GM18507 (cell line): Measurements from ENCODE around the gene GPR84.
A peak's percentile ranks its signal among the peaks of the same experiment; 100 is the strongest.

ENCODE experiments used
- DNase-seq: peaks from one replicate; pipeline ENCODE4 v3.0.0; 2011; ENCODE audit warnings: low read depth; ENCODE audit not compliant: insufficient read length; ENCODE audit errors: extremely low spot score
- FAIRE-seq: peaks from 2 replicates; lab custom pipeline; 2011; peaks lifted over from hg19 to GRCh38; lab: Jason Lieb, UNC

GPR84 gene

DNA sequence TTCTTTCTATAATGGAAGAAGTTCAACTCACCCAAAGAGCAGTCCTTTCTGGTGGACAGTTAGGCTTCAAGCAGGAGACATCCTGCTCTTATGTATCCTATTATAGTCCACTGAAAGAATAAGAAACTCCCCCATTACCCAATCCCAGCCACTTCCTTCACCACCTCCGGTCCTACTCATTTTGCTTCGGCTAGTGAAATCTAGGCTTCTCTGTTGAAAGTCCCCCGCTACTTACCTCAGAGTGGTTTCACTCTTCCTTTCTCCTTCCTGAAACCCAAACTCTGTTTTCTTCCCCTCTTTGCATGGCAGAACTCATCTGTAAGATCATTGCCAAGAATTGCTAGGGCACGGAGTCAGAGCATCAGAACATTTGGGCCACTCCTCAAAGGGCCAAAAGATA is at the start of gene GPR84:
TSS of gene GPR84 (minus strand) at position 74 of the 400 bp plus-strand sequence. CDS start 635 bp downstream, outside the sequence.
- DNase-seq (peak; percentile 23), FAIRE-seq (peak; percentile 86)

DNA sequence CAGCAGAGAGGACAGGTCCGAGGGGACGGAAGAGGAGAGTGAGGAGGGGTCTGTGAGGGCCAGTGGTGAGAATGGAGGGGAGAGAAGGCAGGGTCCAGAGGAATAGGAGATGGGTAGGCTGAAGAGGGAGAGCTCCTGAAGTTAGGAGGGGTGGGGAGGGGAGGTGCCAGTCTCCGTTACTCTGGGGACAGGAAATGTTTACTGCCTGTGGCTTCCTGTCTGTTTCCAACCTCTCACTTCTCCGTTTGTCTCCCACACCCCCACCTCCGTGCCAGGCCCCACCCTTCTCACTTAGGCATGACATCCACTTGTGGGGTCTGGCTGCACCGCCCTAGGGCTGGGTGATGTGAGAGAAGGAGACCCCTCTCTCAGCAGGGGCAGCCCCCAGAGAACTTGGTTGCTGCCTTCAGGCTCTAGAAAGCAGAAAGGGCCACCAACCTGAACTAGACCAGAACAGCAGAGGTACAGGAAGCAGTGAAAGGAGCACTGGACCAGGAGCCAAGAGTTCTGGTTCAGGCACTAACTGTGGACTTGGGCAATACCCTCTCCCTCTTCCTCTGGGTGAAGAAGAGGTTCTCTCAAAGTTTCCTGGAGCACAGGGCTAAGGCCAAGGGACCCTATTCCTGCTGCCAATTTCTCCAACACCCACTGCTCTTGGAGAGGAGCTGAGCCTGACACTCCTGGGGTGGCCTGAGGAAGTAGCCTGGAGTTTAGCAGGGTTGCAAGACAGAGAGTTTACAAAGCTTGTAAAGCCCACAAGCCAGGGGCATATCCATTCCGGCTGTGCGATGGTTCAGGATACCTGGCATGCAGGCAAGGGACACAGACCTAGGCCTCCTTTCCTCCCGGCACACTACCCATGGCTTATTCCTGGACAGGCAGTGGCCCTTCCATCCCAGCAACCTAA is 49.3 kb upstream of the GPR84 start:
- no peak for FAIRE-seq
- DNase-seq = no peak

GRCh38 chr12:54412786-54413185 is 48.5 kb upstream of the GPR84 start:
- DNase-seq (no peak), FAIRE-seq (no peak)

DNA sequence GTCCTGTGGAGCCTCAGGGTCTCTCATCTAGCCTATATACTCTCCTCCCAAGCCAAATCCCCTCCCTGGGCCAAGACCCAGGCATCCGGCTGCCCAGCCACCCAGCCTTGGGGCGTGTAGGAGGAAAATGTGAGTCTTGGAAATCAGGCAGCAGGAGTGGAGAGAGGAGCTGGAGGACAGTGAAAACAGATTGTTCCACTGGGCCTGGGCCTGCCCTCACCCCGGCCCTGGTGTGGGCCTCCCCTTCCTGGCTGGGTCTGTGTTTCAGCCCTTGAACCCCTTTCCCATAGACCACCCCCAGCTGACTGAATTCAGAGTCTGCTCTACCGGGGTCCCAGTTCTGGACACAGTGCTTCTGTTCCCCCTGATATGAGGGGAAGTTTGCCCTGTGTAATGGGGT is 48.1 kb upstream of the GPR84 start:
- no peak for DNase-seq
- no peak for FAIRE-seq

GRCh38 chr12:54411391-54412241 is 47.3 kb upstream of the GPR84 start:
- DNase-seq (no peak), FAIRE-seq (no peak)

DNA sequence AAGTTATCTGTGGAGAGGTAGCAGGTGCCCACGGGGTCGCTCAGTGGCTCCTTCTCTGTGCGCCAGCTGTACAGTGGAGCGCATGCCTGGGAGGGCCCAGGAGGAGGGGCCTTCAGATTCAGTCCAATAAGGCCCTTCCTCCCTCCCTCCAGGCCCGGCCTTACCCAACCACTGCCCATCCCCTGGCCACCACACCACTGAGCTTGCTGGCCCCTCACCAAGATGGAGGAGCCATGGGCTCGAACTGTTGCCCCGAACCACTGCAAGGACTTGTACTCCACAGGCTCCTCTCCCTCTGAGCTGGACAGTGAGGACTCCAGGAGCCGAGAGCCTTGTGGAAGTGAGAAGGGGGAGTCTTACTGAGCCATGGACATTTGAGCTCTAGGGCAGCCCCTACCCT is 45.0 kb upstream of the GPR84 start:
- FAIRE-seq = no peak

DNA sequence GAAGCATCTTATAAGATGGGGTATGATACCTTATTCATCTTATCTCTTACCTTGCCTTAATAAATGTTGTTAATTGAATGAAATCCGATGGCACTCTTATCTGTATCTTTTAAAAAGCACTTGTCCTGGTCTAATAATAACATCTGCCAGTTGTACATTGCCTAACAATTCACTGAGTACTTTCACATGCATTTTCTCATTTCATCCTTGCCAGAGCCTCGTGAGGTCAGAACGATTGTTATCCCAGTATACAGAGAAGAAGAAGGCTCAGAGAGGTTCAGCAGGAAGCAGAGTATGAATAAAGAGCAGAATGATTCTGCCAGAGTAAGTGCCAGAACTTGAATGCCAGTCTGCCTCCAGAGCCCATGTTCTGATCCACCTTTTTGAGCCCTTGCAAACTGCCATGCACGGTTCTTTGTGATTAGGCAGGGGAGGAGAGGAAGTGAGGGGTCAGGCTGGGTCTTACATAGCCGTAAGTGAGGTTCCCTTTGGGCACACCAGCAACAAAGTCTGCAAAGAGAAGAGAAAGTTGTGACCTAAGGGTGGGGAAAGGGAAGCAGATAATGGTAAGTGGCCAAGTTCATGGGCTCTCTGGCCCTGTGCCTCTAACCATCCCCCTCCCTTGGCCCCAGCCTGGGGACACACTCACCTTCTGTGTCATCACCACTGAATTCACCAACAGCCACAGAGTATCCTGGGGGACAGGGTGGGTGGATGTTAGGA is 43.1 kb upstream of the GPR84 start:
- FAIRE-seq = no peak

More for the DNA sequence above, 45.0 kb upstream of the GPR84 start:
- no peak for DNase-seq

DNA sequence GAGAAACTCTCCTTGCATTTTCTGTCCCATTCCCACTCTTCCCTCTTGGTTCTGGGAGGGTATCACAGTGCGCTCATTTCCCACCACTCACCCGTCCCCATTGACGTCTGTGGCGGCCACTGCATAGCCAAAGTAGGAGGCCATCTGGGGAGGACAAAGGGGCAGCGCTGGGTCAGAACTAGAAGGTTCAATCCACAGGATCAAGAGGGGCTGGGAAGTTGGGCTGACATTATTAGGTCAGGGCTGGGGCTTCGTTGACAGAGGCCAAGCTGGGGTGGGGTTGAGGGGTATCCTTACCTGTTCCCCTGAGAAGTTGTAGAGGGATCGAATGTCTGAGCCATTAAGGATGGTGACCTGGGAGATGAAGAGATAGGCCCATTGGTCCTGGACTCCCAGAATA is 41.3 kb upstream of the GPR84 start:
- DNase-seq = no peak
- FAIRE-seq = no peak

More for the DNA sequence above, 43.1 kb upstream of the GPR84 start:
- no peak for DNase-seq

GRCh38 chr12:54405106-54405505 is 40.8 kb upstream of the GPR84 start:
- FAIRE-seq = no peak
- no peak for DNase-seq

GRCh38 chr12:54404061-54405004 is 40.0 kb upstream of the GPR84 start:
- FAIRE-seq = peak; percentile 75
- no peak for DNase-seq

DNA sequence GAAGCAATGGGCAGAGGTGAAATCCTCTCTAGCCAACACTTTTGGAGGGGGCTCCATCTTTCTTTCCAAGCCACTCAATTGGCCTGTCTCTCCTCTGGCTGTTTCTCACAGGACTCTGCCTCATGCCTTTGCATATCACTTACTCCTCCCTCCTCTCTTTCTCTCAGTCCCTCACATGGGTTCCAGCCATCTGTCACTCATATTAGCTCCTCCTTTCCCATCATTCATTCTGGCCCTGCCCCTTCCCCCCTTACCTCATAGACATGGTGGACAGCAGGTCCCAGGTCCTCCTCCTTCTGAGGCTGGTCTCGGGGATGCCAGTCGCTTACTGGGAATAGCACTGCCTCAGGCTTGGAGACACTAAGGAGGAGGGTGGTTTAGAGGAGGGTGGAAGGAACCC is 36.8 kb upstream of the GPR84 start:
- DNase-seq = no peak
- FAIRE-seq = no peak

DNA sequence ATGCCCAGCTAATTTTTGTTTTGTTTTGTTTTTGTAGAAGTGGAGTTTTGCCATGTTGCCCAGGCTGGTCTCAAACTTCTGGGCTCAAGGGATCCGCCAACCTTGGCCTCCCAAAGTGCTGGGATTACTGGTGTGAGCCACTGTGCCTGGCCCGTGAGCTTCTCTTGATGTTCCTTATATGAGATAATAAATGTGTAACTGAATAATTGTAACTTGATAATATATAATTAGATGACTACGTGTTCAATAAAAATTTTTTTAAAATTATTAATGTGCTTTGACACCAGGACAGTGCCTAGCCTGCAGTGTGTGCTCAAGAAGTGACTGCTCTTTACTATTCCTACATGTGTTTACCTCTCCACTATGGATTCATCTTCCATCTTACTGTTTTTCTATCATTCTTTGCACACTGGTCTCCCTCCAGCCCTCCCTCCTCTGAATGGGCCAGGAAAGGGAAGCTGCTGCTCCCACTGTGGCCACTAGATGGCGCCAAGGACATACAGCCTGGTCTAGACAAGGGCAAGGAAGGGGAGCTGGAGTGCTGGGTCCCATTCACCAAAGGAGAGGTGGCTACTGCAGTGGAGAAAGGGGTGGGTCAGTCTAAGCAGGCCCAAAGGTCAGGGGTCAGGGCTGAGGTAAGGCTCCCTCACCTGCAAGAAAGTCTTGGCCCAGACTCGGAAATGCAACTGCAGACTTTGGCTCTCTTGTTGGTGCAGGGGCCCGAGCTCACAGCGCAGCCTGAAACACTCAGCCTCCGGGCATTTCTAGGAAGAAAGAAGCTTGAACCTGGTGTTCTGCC is 34.9 kb upstream of the GPR84 start:
- DNase-seq (peak; percentile 75), FAIRE-seq (peak; percentile 89)

- no peak for DNase-seq
These were observed 33.9 kb upstream of the GPR84 start for GRCh38 chr12:54398218-54398617.

GRCh38 chr12:54397157-54397556 is 32.9 kb upstream of the GPR84 start:
- no peak for DNase-seq
- no peak for FAIRE-seq

More at GRCh38 chr12:54398218-54398617, 33.9 kb upstream of the GPR84 start:
- no peak for FAIRE-seq

DNA sequence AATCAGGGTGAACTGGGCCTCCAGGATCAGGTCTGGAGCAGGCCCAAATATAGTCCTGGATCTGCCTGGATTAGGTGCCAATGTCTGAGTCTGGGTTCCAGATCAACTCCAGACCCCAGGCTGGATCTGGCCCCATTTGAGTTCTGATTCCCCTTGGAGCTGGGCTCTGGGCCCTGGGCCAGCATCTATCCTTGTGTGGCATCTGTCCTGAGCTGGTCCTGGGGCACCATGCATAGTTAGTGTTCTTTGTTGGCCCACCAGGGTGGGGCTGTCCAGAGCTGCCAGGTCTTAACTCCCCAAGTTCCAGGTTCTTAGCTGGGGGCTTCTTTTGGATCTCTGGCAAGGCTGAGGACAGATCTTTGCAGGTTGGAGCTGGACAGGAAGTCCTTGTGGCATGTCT is 31.3 kb upstream of the GPR84 start:
- FAIRE-seq (no peak), DNase-seq (no peak)

DNA sequence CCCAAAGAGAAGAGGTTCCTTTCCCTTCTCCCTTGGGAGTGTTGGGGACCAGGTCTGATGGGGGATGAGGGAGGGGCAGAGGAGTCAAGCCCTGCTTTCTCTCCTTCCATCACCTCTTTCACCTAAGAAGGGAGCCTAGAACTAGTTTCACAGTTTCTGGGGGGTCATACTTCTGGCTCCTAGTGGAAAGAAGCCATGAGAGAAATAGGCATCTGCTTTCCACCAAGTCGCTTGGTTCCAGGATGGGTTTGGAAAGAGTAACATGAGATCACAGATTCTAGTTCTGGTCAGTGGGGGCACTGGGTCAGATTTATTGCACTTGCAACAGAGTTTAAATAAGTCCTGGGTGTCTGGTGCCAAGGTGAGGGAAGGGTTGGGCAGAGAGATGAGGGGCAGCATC is 30.7 kb upstream of the GPR84 start:
- DNase-seq (no peak), FAIRE-seq (no peak)

- FAIRE-seq (peak; percentile 29), DNase-seq (no peak)
These were observed 30.0 kb upstream of the GPR84 start for GRCh38 chr12:54394281-54394719.

- FAIRE-seq = no peak
- no peak for DNase-seq
These were observed 29.5 kb upstream of the GPR84 start for GRCh38 chr12:54393743-54394142.
